Measurements from ENCODE around the gene IFT80. TPM values are rescaled to one million over a fixed set of nuclear protein-coding genes. Genes with fewer than 3 reads are reported as not detected.

Gene IFT80
- total RNA-seq: 21.4 and 22.5 TPM in 2 replicates
- 4.9 and 7.3 TPM in 2 replicates for polyA plus RNA-seq
- 6.1 and 7.1 TPM in 2 replicates for polyA plus RNA-seq (2011; cell fraction: cytosol; rRNA removed)
- polyA plus RNA-seq (2011; cell fraction: nucleus; rRNA removed): 48.2 and 66.3 TPM in 2 replicates
- polyA plus RNA-seq (2012): 13.2 and 20.5 TPM in 2 replicates
- 6.8 and 7.8 TPM in 2 replicates for polyA minus RNA-seq
- polyA minus RNA-seq (2011; cell fraction: cytosol; rRNA and poly(A)+ RNA removed): 13.8 TPM
- polyA minus RNA-seq (2011; cell fraction: nucleus; rRNA and poly(A)+ RNA removed): 23.8 and 38.4 TPM in 2 replicates
- Bru-seq, nascent RNA: percentile 71 among the genes with signal in this experiment
- BruChase-seq, experiment 1, labeled RNA remaining after a 6-hour chase: percentile 93 among the genes with signal in this experiment
- BruChase-seq, experiment 2, labeled RNA remaining after a 2-hour chase: percentile 88 among the genes with signal in this experiment
- long read RNA-seq, full-length matches to known transcripts: 3 of 8 reads
- long read RNA-seq, partial matches to known transcripts: 0 of 8 reads
- long read RNA-seq, other reads (novel, unspliced or antisense): 5 of 8 reads

GRCh38 chr3:160399125-160400029, at the start of gene IFT80, which contains the start of gene SMC4:
Gene IFT80, minus strand, starts transcription at chr3:160399225. Its CDS starts 14,625 bp downstream, at chr3:160384600.
Gene SMC4, plus strand, starts transcription at chr3:160399650. Its CDS starts 1,177 bp downstream, at chr3:160400827.
- H3K27ac ChIP-seq (ENCODE audit: insufficient read depth, low read depth, low read length): peak within 1 kb of the TSS; percentile 76
- H3K4me1 ChIP-seq (ENCODE audit: control insufficient read depth, extremely low read depth, insufficient read depth, low read length): peaks cover 16% of the 10 kb centered on the region
- H3K36me3 ChIP-seq (ENCODE audit: control insufficient read depth in 2 of 2, extremely low read depth in 1 of 2, insufficient read depth in 2 of 2, low read length in 2 of 2): peaks cover 0 to 1% of the 10 kb centered on the region in 2 experiments
- ChIA-PET POLR2A (interaction anchor here (1.0 kb wide), 1 partner anchor 180 kb away, joined by 3 read pairs; no protein-coding TSS in a partner anchor), CTCF (interaction anchor here (0.7 to 1.3 kb wide), 4 partner anchors 10 to 236 kb away, joined by 4 to 5 read pairs (median 5); partner anchors contain the start of gene C3orf80)
- TF ChIP-seq POLR2AphosphoS5 (IDR thresholded peaks at IDR 0.05; ENCODE audit: insufficient read depth, low read depth, low read length): peak; percentile 36
- TF ChIP-seq MYC (IDR thresholded peaks at IDR 0.05; ENCODE audit: low read depth, low read length): no peak
- TF ChIP-seq FOS (IDR thresholded peaks at IDR 0.05; ENCODE audit: borderline replicate concordance, insufficient read depth, low read length): no peak
- TF ChIP-seq CTCF (IDR thresholded peaks at IDR 0.05; ENCODE audit: extremely low read depth in 1 of 2, insufficient read depth in 1 of 2, low read depth in 1 of 2, low read length in 2 of 2): no peak
- peak; percentile 26 for TF ChIP-seq GATA2 (IDR thresholded peaks at IDR 0.05; ENCODE audit: insufficient read depth, insufficient read length, low read depth, low read length)
- no peak for TF ChIP-seq MAX (IDR thresholded peaks at IDR 0.05; ENCODE audit: insufficient read depth, insufficient read length)
- no peak for TF ChIP-seq JUN (IDR thresholded peaks at IDR 0.05; ENCODE audit: borderline replicate concordance, insufficient read depth, insufficient read length, low read depth)
- peak; percentile 52 for TF ChIP-seq POLR2A (IDR thresholded peaks at IDR 0.05; ENCODE audit: low read depth, low read length)
- DNase-seq (ENCODE audit: low read depth, low spot score) (peak; percentile 97), FAIRE-seq (peak; percentile 84)
- peak within 1 kb of the TSS; percentile 60 for H2AFZ ChIP-seq (ENCODE audit: low read depth, low read length)
- H4K20me1 ChIP-seq (replicated peaks; ENCODE audit: control insufficient read depth, extremely low read depth, insufficient read depth, low read length): no peaks in the 10 kb centered on the region
- dilution Hi-C loops (cut with MboI; ENCODE audit: extremely low pct_ligation_motif_present, low sequenced_read_pairs) (no loop called here), intact Hi-C loops (cut with micrococcal nuclease) (loop anchor here (1.0 to 10.0 kb wide), 7 partner anchors 50 to 635 kb away; partner anchors contain the start of genes KPNA4, PPM1L and TRIM59)
- H3K9me3 ChIP-seq (replicated peaks; ENCODE audit: control insufficient read depth, insufficient read depth, low read length): no peaks in the 10 kb centered on the region
- BruUV-seq (replicated peaks): TSS peak; percentile 53
- H3K27me3 ChIP-seq (ENCODE audit: control insufficient read depth in 2 of 2, insufficient read depth in 2 of 2, low read length in 2 of 2): no peaks in the 10 kb centered on the region
- H3K4me3 ChIP-seq (replicated peaks in 1 of 3; ENCODE audit: insufficient read depth in 1 of 3, low read depth in 1 of 3, low read length in 3 of 3): peak within 1 kb of the TSS; percentile 77 to 79 (median 78)
- H3K4me2 ChIP-seq (ENCODE audit: insufficient read depth, low read length): peak within 1 kb of the TSS; percentile 99
- H3K9ac ChIP-seq (replicated peaks; ENCODE audit: extremely low read depth, insufficient read depth, low read length): peak within 1 kb of the TSS; percentile 84
- no peaks in the 10 kb centered on the region for H3K9me1 ChIP-seq (replicated peaks; ENCODE audit: control insufficient read depth, extremely low read depth, insufficient read depth, low read length)
- peaks cover 60% of the 10 kb centered on the region for H3K79me2 ChIP-seq (ENCODE audit: control insufficient read depth, insufficient read depth, low read length)

Data from endothelial cell of umbilical vein (primary cell).